MM.1S (cell line): ENCODE data around the gene HDAC9.

Experiments
- DNase-seq: peaks from one replicate; pipeline ENCODE4 v3.0.0-alpha.2; 2015
- H2AFZ ChIP-seq: fragments of 300-600 bp; sonication (generic); 2 replicates; pipeline ENCODE4 v1.6.0; 2016; ENCODE audit warnings: antibody characterized with exemption, low read length
- H3F3A ChIP-seq: fragments of 300-600 bp; sonication (generic); 2 replicates; pipeline ENCODE4 v1.6.1; 2016; ENCODE audit warnings: mild to moderate bottlenecking, antibody characterized with exemption, low read length, moderate library complexity, mixed read lengths; ENCODE audit not compliant: insufficient read depth
- H3K27ac ChIP-seq: fragments of 300-600 bp; sonication (generic); 2 replicates; pipeline ENCODE4 v1.5.1; 2016; ENCODE audit warnings: mild to moderate bottlenecking, low read length
- H3K27me3 ChIP-seq: fragments of 300-600 bp; sonication (generic); replicated peaks from 2 replicates; pipeline ENCODE4 v1.6.0; 2016; ENCODE audit warnings: low read length; ENCODE audit not compliant: insufficient read depth
- H3K36me3 ChIP-seq: fragments of 300-600 bp; sonication (generic); replicated peaks from 2 replicates; pipeline ENCODE4 v1.6.1; 2016; ENCODE audit warnings: mild to moderate bottlenecking, low read length, mixed read lengths; ENCODE audit not compliant: insufficient read depth
- H3K4me1 ChIP-seq: fragments of 300-600 bp; sonication (generic); 2 replicates; pipeline ENCODE4 v1.6.1; 2016; ENCODE audit warnings: low read length, mixed read lengths
- H3K4me2 ChIP-seq: fragments of 300-600 bp; sonication (generic); 2 replicates; pipeline ENCODE4 v1.6.0; 2016; ENCODE audit warnings: low read depth, low read length
- H3K4me3 ChIP-seq: fragments of 300-600 bp; sonication (generic); 2 replicates; pipeline ENCODE4 v1.5.1; 2016; ENCODE audit warnings: low read length, mixed read lengths
- H3K79me2 ChIP-seq: fragments of 300-600 bp; sonication (generic); 2 replicates; pipeline ENCODE4 v1.6.1; 2016; ENCODE audit warnings: mixed run types, low read length, mixed read lengths
- H3K9ac ChIP-seq: fragments of 300-600 bp; sonication (generic); 2 replicates; pipeline ENCODE4 v1.6.1; 2016; ENCODE audit warnings: low read length, mixed read lengths
- H3K9me2 ChIP-seq: fragments of 300-600 bp; sonication (generic); replicated peaks from 2 replicates; pipeline ENCODE4 v1.6.1; 2016; ENCODE audit warnings: mild to moderate bottlenecking, low read length, mixed read lengths; ENCODE audit not compliant: insufficient read depth
- H3K9me3 ChIP-seq: fragments of 300-600 bp; sonication (generic); replicated peaks from 2 replicates; pipeline ENCODE4 v1.6.1; 2016; ENCODE audit warnings: mild to moderate bottlenecking, low read length, mixed read lengths; ENCODE audit not compliant: insufficient read depth
- H4K20me1 ChIP-seq: fragments of 300-600 bp; sonication (generic); 2 replicates; pipeline ENCODE4 v1.6.1; 2016; ENCODE audit warnings: mild to moderate bottlenecking, low read length, moderate library complexity, mixed read lengths; ENCODE audit not compliant: insufficient read depth
- EZH2 ChIP-seq: fragments of 300-600 bp; sonication (generic); optimal IDR thresholded peaks from 2 replicates; pipeline ENCODE3; 2017; ENCODE audit warnings: low read depth, mild to moderate bottlenecking, antibody characterized with exemption, low read length, mixed read lengths
- EZH2phosphoT487 ChIP-seq: fragments of 300-600 bp; sonication (generic); IDR thresholded peaks from 2 replicates; pipeline ENCODE4 v1.6.1; 2018; ENCODE audit warnings: antibody characterized with exemption, low read length
- TF ChIP-seq, protein P1 (sequence below): fragments of 300-600 bp; sonication (generic); IDR thresholded peaks from 2 replicates; pipeline ENCODE4 v1.5.1; 2016; ENCODE audit warnings: antibody characterized with exemption, low read length, mixed read lengths

HDAC9 gene

DNA sequence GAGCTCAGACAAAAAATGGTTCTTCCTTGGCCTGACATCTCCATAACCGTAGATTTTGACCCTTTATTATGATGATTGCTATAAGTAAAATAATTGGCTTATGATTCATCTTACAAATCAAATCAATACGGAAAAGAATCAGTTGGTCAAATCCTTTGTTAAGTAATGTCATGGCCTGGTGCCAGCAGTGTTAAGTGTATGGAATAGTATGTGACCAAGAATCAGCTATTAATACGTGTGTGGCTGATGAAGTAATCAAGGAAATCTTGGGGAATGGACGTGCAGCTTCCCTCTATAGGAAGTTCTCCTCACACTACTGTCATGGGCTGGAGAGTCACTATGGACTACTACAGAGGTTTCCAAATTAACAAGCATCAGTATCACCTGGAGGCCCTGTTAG, 391.3 kb downstream of the HDAC9 start:
- Histone ChIP-seq H3F3A (no peaks in the 10 kb centered on the region), H3K27ac (no peak overlapping the region), H4K20me1 (no peaks in the 10 kb centered on the region; the same call in 1 of the 2 replicates), H3K79me2 (no peaks in the 10 kb centered on the region), H3K9ac (no peak overlapping the region), H2AFZ (no peak overlapping the region), H3K4me1 (no peaks in the 10 kb centered on the region), H3K9me2 (no peaks in the 10 kb centered on the region), H3K9me3 (no peaks in the 10 kb centered on the region), H3K4me3 (no peak overlapping the region), H3K4me2 (no peak overlapping the region), H3K27me3 (no peaks in the 10 kb centered on the region), H3K36me3 (no peaks in the 10 kb centered on the region)
- DNase-seq: no peak
- TF ChIP-seq EZH2phosphoT487: no peak
- TF ChIP-seq, protein P1, sequence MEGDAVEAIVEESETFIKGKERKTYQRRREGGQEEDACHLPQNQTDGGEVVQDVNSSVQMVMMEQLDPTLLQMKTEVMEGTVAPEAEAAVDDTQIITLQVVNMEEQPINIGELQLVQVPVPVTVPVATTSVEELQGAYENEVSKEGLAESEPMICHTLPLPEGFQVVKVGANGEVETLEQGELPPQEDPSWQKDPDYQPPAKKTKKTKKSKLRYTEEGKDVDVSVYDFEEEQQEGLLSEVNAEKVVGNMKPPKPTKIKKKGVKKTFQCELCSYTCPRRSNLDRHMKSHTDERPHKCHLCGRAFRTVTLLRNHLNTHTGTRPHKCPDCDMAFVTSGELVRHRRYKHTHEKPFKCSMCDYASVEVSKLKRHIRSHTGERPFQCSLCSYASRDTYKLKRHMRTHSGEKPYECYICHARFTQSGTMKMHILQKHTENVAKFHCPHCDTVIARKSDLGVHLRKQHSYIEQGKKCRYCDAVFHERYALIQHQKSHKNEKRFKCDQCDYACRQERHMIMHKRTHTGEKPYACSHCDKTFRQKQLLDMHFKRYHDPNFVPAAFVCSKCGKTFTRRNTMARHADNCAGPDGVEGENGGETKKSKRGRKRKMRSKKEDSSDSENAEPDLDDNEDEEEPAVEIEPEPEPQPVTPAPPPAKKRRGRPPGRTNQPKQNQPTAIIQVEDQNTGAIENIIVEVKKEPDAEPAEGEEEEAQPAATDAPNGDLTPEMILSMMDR: no peak
- TF ChIP-seq EZH2: no peak

DNA sequence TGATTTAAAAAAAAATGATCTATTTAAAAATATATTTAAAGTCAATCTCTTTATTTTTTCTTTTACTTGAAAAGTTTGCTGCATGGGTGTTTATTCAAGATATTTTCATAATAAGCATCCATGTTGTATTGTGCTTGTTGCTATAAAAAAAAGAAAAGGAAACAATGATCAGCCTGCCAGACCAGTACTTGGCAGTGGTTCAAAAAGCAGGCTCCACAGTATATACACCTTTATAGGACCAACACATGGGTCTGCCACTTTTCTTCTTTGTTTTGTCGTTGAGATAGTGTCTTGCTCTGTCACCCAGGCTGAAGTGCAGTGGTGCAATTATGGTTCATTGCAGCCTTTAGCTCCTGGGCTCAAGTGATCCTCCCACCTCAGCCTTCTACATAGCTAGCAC, 393.9 kb downstream of the HDAC9 start:
- Histone ChIP-seq H3F3A (no peaks in the 10 kb centered on the region), H3K9me2 (no peaks in the 10 kb centered on the region), H3K36me3 (no peaks in the 10 kb centered on the region), H3K4me3 (no peak overlapping the region), H3K9me3 (no peaks in the 10 kb centered on the region), H3K4me2 (no peak overlapping the region), H2AFZ (no peak overlapping the region), H3K9ac (no peak overlapping the region), H3K27me3 (no peaks in the 10 kb centered on the region), H3K79me2 (no peaks in the 10 kb centered on the region), H3K27ac (no peak overlapping the region), H4K20me1 (no peaks in the 10 kb centered on the region), H3K4me1 (no peaks in the 10 kb centered on the region)
- no peak for TF ChIP-seq EZH2
- TF ChIP-seq, protein P1: no peak
- no peak for TF ChIP-seq EZH2phosphoT487
- DNase-seq: no peak

DNA sequence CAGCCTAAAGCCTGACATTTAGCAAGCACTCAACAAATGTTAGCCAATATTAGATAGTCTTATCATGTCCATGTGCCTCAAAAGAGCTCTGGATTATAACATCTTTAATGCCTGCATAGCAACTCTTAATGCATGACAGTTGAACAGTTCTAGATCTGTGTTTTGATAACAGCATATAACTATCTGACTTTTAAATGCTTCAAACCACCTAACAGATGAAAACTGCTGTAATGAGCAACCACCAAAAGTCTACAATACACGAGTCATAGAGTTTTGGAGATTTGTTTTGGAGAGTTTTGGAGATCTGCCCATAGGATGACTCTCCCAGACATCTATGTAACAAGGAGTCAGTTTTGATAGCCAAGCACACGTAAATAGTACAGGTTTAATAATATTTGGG, 394.6 kb downstream of the HDAC9 start:
- no peak overlapping the region for H2AFZ ChIP-seq
- H3K79me2 ChIP-seq: no peaks in the 10 kb centered on the region
- H3K36me3 ChIP-seq: no peaks in the 10 kb centered on the region
- no peaks in the 10 kb centered on the region for H3K9me2 ChIP-seq
- no peak overlapping the region for H3K4me3 ChIP-seq
- no peak overlapping the region for H3K27ac ChIP-seq
- no peaks in the 10 kb centered on the region for H3K27me3 ChIP-seq
- H3K9me3 ChIP-seq: no peaks in the 10 kb centered on the region
- no peak for TF ChIP-seq EZH2phosphoT487
- TF ChIP-seq, protein P1: no peak
- no peak overlapping the region for H3K4me2 ChIP-seq
- no peaks in the 10 kb centered on the region for H3F3A ChIP-seq
- H3K4me1 ChIP-seq: no peaks in the 10 kb centered on the region
- DNase-seq: no peak
- no peaks in the 10 kb centered on the region for H4K20me1 ChIP-seq
- no peak overlapping the region for H3K9ac ChIP-seq
